Endometrium (tissue), 2 donors: ENCODE results near the gene SH3D21.

Experiments used
- FAIRE-seq: peaks from 2 replicates; lab custom pipeline; 2012; peaks lifted over from hg19 to GRCh38; lab: Jason Lieb, UNC
- donor health status: control.
- donor health status: control.

The SH3D21 gene

DNA sequence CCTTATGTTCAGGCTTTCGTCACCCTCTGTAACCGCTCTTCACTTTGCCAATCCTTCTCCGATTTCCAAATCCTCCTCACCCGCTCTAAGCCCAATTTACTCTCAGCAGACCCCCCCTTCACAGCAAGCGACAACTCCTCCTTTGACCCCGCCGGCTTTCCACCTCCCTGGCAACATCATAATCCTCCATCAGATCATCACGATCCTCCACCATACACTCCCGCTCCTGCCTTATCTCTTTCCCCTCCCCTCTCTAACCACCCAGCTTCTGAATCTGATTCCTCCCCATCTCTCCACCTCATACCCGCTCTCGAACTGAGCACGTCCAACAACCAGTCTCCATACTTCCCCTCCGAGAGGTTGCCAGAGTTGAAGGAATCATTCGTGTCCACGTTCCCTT lies 24.8 kb downstream of the SH3D21 start:
- no peak for FAIRE-seq

GRCh38 chr1:36337830-36338229 lies 31.7 kb downstream of the SH3D21 start:
- FAIRE-seq: no peak

DNA sequence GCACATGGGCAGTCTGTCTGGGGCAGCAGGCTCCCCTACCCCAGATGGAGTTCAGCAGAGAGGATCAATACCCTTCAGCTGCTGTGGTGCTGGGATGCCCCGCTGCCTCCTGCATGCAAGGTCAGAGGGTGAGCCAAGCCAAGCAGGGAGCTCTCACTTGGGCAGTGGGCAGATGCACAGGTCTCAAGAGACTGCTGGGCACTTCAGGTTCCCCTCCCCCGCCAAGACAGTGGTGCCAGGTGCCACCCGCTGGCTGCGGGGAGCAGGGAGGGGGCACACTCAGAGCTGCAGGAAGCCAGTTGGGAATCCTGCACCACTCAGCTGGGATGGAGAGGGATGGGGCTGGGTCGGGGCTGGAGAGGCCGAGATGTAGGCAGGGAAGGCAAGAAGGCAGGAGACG lies 33.0 kb downstream of the SH3D21 start:
- no peak for FAIRE-seq

DNA sequence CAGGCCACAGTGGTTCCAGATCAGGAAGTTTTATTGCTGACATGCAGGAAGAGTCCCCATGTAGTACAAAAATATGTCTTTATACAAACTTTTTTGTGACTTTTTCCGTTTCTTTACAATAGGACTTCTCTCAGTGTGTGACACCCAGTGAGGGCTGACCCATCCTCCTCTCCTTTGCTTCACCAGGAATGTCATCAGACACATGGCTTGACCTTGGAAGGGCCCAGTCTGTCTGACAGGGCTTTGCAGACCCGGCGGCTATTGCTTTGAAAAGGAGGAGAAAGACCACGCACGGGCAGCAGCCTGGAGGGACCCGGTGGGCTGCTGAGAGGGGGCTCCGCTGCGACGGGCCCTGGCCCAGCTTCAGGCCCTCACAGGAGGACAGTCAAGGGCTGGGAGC lies 33.4 kb downstream of the SH3D21 start:
- FAIRE-seq: no peak

GRCh38 chr1:36341626-36342320 lies 35.6 kb downstream of the SH3D21 start:
- no peak for FAIRE-seq

DNA sequence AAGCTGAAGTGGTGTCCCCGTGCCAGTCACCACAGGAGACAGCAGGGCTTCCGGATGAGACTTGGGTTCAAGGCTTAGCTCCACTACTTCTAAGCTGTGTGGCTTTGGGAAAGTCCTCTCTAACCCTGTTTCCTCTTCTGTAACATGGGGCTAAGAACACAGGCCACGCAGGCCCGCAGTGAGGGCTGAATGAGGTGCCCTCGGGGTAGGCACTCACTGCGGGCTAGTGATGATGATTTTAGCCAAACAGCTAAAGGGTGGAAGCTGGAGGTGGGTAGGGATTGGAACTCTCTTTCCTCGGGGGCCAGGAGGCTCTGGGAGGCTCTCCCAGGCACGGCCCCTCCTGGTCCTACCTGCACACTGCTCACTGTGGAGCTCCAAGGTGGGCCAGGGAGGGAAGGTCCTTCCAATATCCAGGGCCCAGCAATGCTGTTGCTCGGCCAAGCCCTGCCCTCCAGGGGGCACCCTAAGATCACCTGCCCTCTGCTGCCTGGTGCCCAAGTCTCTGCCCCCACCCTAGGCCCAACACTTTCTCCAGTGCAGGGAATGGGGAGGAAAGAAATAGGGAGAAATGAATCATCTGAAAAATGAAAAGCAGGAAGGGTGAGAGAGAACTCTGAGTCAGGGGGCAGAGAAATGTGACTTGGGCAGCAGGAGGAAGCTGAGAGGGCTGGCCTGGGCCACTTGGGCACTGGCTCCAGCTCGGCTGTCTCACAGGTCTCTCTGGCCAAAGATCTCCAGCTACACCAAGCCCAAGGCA lies 36.4 kb downstream of the SH3D21 start:
- no peak for FAIRE-seq

DNA sequence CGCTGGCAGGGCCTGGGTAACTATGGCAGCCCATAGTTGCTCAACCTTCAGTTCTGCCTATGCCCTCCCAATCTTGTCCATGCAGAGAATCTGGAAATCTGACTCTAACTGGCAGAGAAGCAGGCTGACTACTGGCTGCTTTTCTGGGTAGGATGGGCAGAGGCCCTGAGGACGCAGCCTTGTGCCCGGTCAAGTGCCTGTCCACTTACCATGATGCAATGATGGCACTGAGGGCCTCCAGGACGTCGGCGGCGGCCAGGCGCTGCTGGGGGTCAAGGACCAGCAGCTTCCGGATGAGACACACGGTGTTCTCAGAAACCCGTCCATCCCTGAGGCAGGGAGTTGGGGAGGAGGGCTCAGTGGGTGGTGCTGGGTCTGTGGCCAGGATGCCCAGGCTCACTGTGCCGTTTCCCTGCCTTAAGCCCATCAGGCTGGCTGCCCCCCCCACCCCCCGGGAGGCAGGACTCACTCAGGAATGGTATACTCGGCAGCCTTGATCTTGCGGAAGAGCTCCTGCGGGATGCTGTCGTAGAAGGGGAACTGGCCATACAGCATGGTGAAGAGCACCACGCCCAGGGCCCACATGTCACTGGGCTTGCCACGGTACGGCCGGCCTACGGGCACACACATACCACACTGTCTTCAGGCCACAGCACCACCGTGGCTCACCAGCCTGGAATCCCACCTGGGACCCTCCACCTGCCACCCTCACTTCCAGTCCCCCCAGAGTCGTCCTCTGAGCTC lies 37.7 kb downstream of the SH3D21 start:
- FAIRE-seq: no peak

- no peak for FAIRE-seq
Measured at GRCh38 chr1:36344395-36344680, 38.2 kb downstream of the SH3D21 start.

DNA sequence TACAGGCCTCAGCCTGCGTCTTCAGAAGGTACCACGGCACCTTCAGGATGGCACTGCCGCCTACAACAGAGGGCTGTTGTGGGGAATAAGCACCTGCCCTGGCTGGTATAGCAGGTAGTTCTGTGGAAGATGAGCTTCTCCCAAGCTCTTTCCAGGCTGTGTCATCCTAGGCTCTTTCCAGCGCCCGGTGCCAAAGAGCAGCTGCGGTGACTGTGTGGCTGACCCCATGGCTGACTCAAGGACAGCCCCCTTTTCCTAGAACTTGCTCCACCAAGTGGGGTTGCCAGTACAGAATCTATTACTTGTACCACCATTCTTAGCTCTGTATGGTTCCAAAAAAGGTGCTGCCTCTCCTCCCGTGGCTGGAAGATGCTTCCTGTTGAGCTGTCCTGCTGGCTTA lies 39.2 kb downstream of the SH3D21 start:
- FAIRE-seq: no peak

DNA sequence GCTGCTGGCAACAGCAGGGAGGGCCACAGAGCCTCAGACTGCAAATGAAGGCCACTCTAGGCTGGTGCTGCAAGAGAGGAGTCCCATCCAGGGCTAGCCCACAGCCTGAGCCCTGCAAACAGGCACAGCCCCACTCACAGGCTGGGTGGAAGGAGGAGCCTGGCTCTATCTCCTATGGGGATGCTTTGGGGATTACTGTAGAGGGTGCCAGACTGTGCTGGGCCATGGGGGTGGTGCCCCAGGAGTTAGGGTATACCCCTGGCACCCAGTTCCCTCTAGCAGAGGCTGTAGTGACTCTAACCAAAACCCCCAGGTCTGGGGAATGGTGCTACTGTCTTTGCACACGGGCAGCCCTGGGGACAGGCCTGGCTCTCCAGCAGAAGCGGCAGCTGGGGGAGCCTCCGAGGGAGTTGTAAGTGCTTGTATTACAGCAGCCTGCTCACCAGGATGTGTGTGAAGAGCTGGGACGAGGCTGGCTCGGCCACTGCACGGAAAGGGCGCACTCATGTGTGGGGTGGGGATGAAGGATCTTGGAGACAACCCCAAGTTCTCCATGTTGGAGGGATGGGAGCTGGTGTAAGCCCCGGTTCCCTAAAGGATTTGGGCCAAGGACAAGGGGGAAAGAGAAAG lies 40.7 kb downstream of the SH3D21 start:
- no peak for FAIRE-seq

GRCh38 chr1:36349241-36349671 lies 43.1 kb downstream of the SH3D21 start:
- no peak for FAIRE-seq

DNA sequence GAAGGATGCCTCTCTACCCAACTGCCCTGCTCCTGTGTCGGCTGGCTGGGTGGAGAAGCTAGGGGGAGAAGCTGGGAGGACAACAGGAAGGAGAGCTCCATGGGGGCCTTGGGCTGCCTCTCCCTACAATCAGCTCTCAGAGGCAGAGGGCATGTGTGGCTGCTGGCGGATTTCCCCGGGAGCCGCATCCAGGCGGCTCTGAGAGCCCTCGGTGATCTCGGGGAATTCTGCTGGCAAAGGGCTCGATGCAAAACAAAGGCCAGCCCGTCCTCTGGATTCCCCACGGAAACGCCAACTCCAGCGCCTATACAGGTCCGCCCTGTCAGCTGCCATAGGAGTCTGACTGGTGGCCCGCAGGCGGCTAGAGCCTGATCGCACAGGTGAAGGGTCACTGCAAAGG lies 43.7 kb downstream of the SH3D21 start:
- FAIRE-seq: no peak

- FAIRE-seq: no peak
Measured at GRCh38 chr1:36350659-36351226, 44.6 kb downstream of the SH3D21 start.

DNA sequence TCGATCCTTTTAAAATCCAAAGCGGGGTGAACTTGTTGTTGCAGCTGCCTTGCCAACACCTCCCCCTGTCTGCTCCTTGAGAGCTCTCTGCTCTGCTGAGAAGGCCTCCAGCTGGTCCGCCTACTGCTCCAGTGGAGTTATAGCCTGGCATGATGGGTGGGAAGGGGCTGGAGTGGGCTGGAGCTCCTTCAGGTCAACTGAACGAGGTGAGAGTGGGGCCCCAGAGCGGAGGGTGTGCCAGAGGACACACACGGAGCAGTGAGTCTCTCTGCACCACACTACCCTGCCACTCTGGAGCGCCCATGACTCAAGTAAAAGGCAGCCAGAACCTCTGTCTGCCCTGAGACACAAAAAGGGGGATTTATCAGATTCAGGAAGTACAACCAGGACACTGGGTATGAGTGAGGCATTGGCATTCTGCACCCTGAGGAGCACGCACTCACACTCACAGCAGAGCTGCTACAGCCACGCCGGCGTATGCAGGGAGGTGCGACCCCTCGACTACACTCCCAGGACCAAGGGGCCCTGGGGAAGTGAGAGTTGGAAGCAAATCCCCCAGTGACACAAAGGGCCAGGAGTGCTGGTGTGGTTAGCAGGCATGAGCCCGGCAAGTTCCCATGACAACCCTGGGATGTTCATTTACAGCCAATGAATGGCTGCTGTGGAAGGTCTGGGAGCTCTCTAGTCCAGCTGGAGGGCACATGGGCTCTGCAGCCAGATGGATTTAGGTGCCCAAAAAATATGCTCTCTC lies 45.2 kb downstream of the SH3D21 start:
- no peak for FAIRE-seq

- FAIRE-seq: no peak
Measured at GRCh38 chr1:36352125-36352909, 46.1 kb downstream of the SH3D21 start.

GRCh38 chr1:36352910-36353878 lies 47.0 kb downstream of the SH3D21 start:
- FAIRE-seq: no peak

DNA sequence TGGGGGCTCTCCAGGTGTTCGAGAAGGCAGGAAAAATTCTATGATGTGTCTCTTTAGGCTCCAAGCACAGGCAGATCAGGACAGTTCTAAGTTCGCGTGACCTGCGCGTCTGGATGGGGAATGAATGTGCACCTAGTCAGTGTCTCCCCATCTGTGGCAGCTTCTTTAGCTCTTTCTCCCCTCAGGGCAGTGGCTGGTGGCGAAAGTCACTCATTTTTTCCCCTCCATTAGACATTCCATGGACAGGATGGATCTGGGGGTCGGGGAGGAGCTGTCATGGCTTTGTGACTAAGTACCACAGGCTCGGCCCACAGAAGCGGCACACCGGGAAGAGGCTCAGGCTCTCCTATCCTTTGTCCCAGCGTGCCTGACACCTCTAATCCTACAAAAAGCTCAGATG lies 48.3 kb downstream of the SH3D21 start:
- no peak for FAIRE-seq

DNA sequence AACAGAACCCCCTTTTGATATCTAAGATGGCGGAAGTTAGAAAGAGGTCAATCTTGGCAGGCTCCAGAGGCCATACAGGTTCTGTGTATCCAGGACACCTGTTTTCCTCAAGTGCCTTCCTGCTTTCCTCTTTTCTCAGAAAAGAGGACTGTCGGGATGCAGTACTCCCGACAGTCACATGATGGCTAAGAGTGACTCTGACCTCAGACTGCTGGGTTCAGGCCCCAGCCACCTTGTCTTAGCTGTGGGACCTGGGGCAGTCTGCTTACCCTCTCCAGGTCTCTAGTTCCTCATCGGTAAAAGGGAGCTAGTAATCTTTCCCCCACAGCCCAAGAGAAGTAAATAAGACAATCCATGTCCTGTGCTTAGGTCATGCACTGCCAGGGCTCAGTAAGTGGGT lies 49.6 kb downstream of the SH3D21 start:
- no peak for FAIRE-seq

- no peak for FAIRE-seq
Measured at GRCh38 chr1:36358514-36359084, 52.4 kb downstream of the SH3D21 start.
